Hepatic stellate cell (primary cell): Measurements from ENCODE around the gene NOL3.

ENCODE experiments used
- DNase-seq: peaks from one replicate; pipeline ENCODE4 v3.0.0; 2011; ENCODE audit warnings: low spot score

NOL3 gene

GRCh38 chr16:67190041-67190440 lies 19.7 kb downstream of the NOL3 start, which contains the start of gene EXOC3L1:
Gene EXOC3L1, minus strand, starts transcription at chr16:67190136. Its CDS starts 460 bp downstream, at chr16:67189676.
- no peak for DNase-seq

- no peak for DNase-seq
These were observed 20.4 kb downstream of the NOL3 start for GRCh38 chr16:67190448-67191399.

GRCh38 chr16:67191411-67191994 lies 21.2 kb downstream of the NOL3 start:
- no peak for DNase-seq

- peak; percentile 94 for DNase-seq
These were observed 21.8 kb downstream of the NOL3 start, which contains the start of gene E2F4 for GRCh38 chr16:67191995-67192681. Gene E2F4, plus strand, starts transcription at chr16:67192155. Its CDS starts 73 bp downstream, at chr16:67192228.

GRCh38 chr16:67192781-67193361 lies 22.5 kb downstream of the NOL3 start:
- no peak for DNase-seq

- no peak for DNase-seq
These were observed 23.2 kb downstream of the NOL3 start for GRCh38 chr16:67193536-67193935.

GRCh38 chr16:67194260-67194659 lies 23.9 kb downstream of the NOL3 start:
- DNase-seq, result no peak

- no peak for DNase-seq
These were observed 25.3 kb downstream of the NOL3 start for GRCh38 chr16:67195676-67196075.

GRCh38 chr16:67196881-67197280 lies 26.5 kb downstream of the NOL3 start:
- DNase-seq, result no peak

GRCh38 chr16:67197704-67198103 lies 27.4 kb downstream of the NOL3 start:
- DNase-seq, result no peak

GRCh38 chr16:67198238-67198734 lies 27.9 kb downstream of the NOL3 start:
- peak; percentile 85 for DNase-seq

GRCh38 chr16:67199011-67199807 lies 28.9 kb downstream of the NOL3 start, which contains the start of gene ELMO3:
Gene ELMO3, plus strand, starts transcription at chr16:67199131. Its CDS starts 196 bp downstream, at chr16:67199327.
- DNase-seq, result no peak

- no peak for DNase-seq
These were observed 29.5 kb downstream of the NOL3 start for GRCh38 chr16:67199808-67200198.

GRCh38 chr16:67200491-67200890 lies 30.2 kb downstream of the NOL3 start:
- DNase-seq, result no peak

- no peak for DNase-seq
These were observed 31.3 kb downstream of the NOL3 start for GRCh38 chr16:67201411-67202345.

GRCh38 chr16:67202426-67202825 lies 32.1 kb downstream of the NOL3 start:
- DNase-seq, result no peak

- DNase-seq, result no peak
These were observed 32.7 kb downstream of the NOL3 start for GRCh38 chr16:67202956-67203493.

GRCh38 chr16:67204076-67204475 lies 33.7 kb downstream of the NOL3 start:
- no peak for DNase-seq

GRCh38 chr16:67206129-67206837 lies 35.9 kb downstream of the NOL3 start:
- DNase-seq, result no peak
